ENCODE measurements around the gene OR4N2.
"Not testable (repeated sequence)": the region's sequence is repeated elsewhere in the genome, so short reads cannot be mapped to it uniquely, and the experiment has no call there.

OR4N2 gene

GRCh38 chr14:19803470-19803869, at the start of gene OR4N2:
Gene OR4N2 (plus strand): TSS chr14:19803770. CDS start chr14:19827449, 23,679 bp downstream.
- DNase-seq, result not testable (repeated sequence)

- DNase-seq, result no peak
Measured at GRCh38 chr14:19754172-19754571, 49.4 kb upstream of the OR4N2 start.

DNA sequence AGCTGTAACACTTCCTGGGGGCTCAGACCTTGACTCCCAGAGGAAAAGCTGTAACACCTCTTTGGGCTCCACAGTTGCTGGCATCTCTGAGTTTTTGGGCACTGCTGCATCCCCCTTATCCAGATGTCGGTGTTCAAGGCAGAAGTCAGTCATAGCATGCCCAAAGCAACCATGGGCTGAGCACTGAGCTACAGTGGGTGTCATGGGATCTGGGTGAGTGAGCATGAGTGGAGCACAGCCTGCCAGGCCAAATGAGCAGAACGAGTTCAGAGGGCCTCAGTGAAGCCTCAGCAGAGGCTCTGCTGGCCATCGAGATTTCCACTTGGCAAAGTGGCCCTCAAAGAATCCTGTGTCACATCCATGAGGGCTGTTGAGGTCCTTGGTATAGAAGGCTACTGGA, 32.1 kb upstream of the OR4N2 start:
- DNase-seq, result not testable (repeated sequence)

GRCh38 chr14:19771895-19772430, 31.6 kb upstream of the OR4N2 start:
- DNase-seq, result no peak

DNA sequence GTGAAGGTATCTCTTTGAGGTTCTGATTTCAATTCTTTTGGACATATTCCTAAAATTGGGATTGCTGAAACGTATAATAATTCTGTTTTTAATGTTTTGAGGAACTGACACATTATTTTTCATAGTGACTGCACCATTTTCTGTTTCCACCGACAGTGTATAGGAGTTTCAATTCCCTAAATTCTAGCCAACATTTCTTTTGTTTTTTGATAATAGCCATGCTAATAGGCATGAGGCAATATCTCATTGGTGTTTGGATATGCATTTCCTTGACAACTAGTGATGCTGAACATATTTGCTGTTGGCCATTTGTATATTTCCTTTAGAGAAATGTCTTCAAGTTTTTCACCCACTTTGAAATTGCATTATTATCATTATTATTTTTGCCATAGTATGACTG, 31.1 kb upstream of the OR4N2 start:
- not testable (repeated sequence) for DNase-seq

DNA sequence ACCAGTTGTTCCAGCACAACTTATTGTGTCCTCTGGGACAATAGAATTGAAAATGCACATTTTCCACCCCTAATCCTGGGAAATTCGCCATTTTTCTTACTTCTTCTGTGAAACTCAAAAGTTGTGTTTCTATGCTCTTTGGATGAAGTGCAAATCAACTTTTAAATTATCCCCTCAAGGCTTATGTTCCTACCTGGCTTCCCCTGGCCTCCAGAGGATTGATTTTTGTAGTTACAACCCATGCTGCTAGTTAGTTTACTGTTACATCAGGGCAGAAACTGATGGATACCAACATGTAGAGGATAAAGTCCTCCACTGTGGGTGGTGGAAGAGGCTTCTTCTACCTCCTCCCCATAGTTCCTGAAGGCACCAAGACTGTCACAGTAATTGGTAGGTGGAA, 30.4 kb upstream of the OR4N2 start, which contains the start of gene OR4M1:
OR4M1 (plus strand) TSS at position 301 of the 400 bp plus-strand sequence. CDS start 6,819 bp downstream, outside the sequence.
- not testable (repeated sequence) for DNase-seq

GRCh38 chr14:19775587-19775986, 28.0 kb upstream of the OR4N2 start:
- no peak for DNase-seq

DNA sequence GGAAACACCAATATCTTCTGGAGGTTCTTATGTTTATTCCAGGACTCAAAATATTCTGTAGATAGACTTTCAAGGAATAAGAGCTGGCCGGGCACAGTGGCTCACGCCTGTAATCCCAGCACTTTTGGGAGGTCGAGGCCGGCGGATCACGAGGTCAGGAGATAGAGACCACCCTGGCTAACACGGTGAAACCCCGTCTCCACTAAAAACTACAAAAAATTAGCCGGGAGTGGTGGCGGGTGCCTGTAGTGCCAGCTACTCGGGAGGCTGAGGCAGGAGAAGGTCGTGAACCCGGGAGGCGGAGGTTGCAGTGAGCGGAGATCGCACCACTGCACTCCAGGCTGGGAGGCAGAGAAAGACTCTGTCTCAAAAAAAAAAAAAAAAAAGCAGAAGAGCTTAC, 17.7 kb upstream of the OR4N2 start:
- DNase-seq, result not testable (repeated sequence)

DNA sequence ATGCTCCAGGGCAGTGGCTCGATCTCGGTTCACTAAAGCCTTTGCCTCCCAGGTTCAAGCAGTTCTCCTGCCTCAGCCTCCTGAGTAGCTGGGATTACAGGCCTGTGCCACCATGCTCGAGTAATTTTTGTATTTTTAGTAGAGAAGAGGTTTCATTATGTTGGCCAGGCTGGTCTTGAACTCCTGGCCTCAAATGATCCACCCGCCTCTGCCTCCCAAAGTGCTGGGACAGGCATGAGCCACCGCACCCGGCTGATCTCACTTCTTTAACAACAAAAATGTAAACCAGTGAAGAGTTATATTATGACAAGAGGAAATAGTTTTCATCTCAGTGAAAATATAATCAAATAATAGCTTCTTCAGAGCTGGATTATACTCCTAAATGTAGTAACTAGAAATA, 16.3 kb upstream of the OR4N2 start:
- not testable (repeated sequence) for DNase-seq

GRCh38 chr14:19788150-19788549, 15.4 kb upstream of the OR4N2 start:
- not testable (repeated sequence) for DNase-seq

- not testable (repeated sequence) for DNase-seq
Measured at GRCh38 chr14:19796520-19797108, 7.0 kb upstream of the OR4N2 start.

GRCh38 chr14:19799880-19800279, 3.7 kb upstream of the OR4N2 start:
- no peak for DNase-seq

- DNase-seq, result no peak
Measured at GRCh38 chr14:19800282-19801117, 3.1 kb upstream of the OR4N2 start.

- DNase-seq, result no peak
Measured at GRCh38 chr14:19801118-19801464, 2.5 kb upstream of the OR4N2 start.

GRCh38 chr14:19813171-19813920, 9.8 kb downstream of the OR4N2 start:
- not testable (repeated sequence) for DNase-seq

- DNase-seq, result not testable (repeated sequence)
Measured at GRCh38 chr14:19819879-19820278, 16.3 kb downstream of the OR4N2 start.

GRCh38 chr14:19821016-19821415, 17.4 kb downstream of the OR4N2 start:
- not testable (repeated sequence) for DNase-seq

DNA sequence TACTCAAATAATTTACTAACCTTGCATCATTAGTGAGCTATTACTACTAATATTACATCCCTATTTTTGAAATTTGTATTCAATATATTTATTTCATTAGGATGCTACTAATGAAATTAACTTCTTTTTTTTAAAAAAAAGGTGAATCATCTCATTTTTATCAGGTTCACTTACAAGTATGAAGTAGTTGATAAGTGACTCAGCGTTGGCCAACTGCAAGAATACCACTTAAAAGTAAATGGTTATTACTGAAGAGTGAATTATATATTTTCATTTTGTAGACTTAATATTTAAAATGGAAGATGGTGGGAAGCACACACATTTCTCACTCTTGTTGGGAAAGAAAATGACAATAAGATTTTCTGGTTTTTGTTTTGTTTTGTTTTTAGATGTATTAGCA, 19.6 kb downstream of the OR4N2 start:
- no peak for DNase-seq

GRCh38 chr14:19823765-19824164, 20.2 kb downstream of the OR4N2 start:
- no peak for DNase-seq

GRCh38 chr14:19827626-19828244, 24.2 kb downstream of the OR4N2 start:
- DNase-seq, result not testable (repeated sequence)

DNA sequence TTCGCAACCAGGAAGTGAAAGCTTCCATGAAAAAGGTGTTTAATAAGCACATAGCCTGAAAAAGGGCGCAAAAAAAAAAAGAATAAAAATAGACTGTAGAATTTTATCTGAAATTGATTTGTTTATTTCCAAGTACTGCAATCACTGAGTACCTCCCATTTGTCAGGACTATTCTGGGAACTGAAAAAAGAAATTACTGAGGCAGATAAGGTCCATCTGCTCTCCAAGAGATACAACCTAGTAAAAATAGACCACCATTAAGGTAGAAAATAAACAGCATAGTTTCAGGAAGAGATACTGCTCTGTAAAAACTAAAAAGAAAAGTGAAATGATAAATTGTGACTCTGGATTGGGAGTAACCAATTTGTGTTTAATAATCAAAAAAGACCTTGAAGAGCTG, 24.7 kb downstream of the OR4N2 start:
- DNase-seq, result no peak

DNA sequence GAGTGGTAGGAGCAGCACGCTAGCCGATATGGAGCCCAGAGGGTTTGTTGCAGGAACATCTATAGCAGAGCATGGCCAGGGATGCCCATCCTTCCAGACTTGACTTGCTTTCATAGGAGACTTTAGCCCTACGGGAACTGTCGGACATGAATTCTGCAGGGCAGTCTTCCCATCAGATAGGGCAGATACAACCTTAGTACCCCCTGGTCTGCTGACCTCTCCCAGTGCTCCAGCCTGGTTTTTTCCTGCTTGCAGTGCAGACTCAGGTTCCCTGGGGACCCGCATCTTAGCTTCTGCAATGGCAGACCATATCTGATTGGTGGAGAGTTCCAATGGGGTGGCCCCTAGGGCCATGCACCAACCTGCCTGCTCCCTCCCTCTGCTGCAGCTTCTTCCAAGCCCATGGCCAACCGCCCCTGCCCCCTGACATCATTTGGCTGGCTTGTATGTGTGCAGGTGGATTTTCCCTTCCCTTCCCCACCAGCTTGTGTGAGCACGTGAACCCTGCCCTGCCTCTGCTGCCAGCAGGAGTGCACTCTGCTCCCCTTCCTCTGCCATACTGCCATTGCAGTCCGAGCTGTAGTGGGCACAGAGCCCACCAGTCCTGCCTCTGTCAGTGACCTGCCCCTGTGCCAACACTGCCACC, 30.8 kb downstream of the OR4N2 start:
- not testable (repeated sequence) for DNase-seq
